Endothelial cell (in vitro differentiated cells): Measurements from ENCODE around the gene FBXO38. TPM values are rescaled to one million over a fixed set of nuclear protein-coding genes. Genes with fewer than 3 reads are reported as not detected.

Experiments
- DNase-seq: peaks from one replicate; pipeline ENCODE4 v3.0.0; 2021; ENCODE audit warnings: low spot score
- H3K27ac Mint-ChIP-seq: one replicate; pipeline ENCODE4 v1.8.0; 2021; ENCODE audit warnings: mixed read lengths, inconsistent platforms; ENCODE audit not compliant: unreplicated experiment
- H3K27me3 Mint-ChIP-seq: one replicate; pipeline ENCODE4 v1.8.0; 2021; ENCODE audit warnings: mild to moderate bottlenecking, moderate library complexity, mixed read lengths, inconsistent platforms; ENCODE audit not compliant: unreplicated experiment
- H3K36me3 Mint-ChIP-seq: one replicate; pipeline ENCODE4 v1.8.0; 2021; ENCODE audit warnings: mild to moderate bottlenecking, low read depth, mixed read lengths, inconsistent platforms; ENCODE audit not compliant: unreplicated experiment
- H3K4me1 Mint-ChIP-seq: one replicate; pipeline ENCODE4 v1.8.0; 2021; ENCODE audit warnings: mild to moderate bottlenecking, mixed read lengths, inconsistent platforms; ENCODE audit not compliant: unreplicated experiment
- H3K4me3 Mint-ChIP-seq: one replicate; pipeline ENCODE4 v1.8.0; 2021; ENCODE audit warnings: mild to moderate bottlenecking, mixed read lengths, inconsistent platforms; ENCODE audit not compliant: unreplicated experiment
- H3K9me3 Mint-ChIP-seq: one replicate; pipeline ENCODE4 v1.8.0; 2021; ENCODE audit warnings: mixed read lengths, inconsistent platforms; ENCODE audit not compliant: unreplicated experiment
- total RNA-seq: library from RNA; stranded (reverse); fragmentation: NEBNext Ultra II Directional; extraction: Animal tissue kit (Norgen Biotek cat#: 25700); gene quantifications from one replicate; pipeline ENCODE4 v1.2.1, GENCODE V29; 2021; ENCODE audit not compliant: unreplicated experiment
- TF ChIP-seq, protein P1 (sequence below): fragments of 200-600 bp; sonication (generic); IDR thresholded peaks from one replicate; pipeline ENCODE4 v1.5.0; 2021; ENCODE audit warnings: antibody characterized with exemption; ENCODE audit not compliant: unreplicated experiment

The FBXO38 gene
- total RNA-seq, 1 donor from 2014 or later, result 50.0 TPM

DNA sequence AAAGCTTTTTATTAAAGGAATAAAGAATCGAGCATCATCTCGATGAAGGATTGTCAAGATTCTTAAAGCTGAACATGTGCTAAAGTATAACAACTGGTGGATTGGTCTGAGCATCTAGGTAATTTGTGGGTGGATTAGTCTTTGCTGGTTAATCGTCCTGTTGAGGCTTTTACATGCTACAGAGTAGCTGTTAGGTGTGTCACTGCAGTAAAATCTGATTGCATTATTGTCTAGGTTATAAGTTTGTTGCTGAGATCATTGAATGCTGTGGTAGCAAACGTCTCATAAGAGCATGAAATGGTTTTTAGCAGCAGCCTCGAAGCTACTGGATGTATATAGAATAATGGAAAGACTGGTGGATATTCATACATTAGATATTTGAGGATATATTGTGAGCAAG lies 7.2 kb downstream of the FBXO38 start:
- Mint-ChIP-seq H3K36me3 (no peaks in the 10 kb centered on the region), H3K27me3 (peaks cover 2% of the 10 kb centered on the region), H3K9me3 (no peaks in the 10 kb centered on the region), H3K4me1 (peaks cover 33% of the 10 kb centered on the region), H3K27ac (no peak overlapping the region), H3K4me3 (no peak overlapping the region)
- no peak for DNase-seq
- TF ChIP-seq, protein P1, sequence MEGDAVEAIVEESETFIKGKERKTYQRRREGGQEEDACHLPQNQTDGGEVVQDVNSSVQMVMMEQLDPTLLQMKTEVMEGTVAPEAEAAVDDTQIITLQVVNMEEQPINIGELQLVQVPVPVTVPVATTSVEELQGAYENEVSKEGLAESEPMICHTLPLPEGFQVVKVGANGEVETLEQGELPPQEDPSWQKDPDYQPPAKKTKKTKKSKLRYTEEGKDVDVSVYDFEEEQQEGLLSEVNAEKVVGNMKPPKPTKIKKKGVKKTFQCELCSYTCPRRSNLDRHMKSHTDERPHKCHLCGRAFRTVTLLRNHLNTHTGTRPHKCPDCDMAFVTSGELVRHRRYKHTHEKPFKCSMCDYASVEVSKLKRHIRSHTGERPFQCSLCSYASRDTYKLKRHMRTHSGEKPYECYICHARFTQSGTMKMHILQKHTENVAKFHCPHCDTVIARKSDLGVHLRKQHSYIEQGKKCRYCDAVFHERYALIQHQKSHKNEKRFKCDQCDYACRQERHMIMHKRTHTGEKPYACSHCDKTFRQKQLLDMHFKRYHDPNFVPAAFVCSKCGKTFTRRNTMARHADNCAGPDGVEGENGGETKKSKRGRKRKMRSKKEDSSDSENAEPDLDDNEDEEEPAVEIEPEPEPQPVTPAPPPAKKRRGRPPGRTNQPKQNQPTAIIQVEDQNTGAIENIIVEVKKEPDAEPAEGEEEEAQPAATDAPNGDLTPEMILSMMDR, result no peak

- H3K27ac Mint-ChIP-seq, result no peak overlapping the region
Measured at GRCh38 chr5:148391422-148391821, 7.7 kb downstream of the FBXO38 start.

GRCh38 chr5:148393390-148393741 lies 9.6 kb downstream of the FBXO38 start:
- DNase-seq, result no peak
- peaks cover 30% of the 10 kb centered on the region for H3K4me1 Mint-ChIP-seq
- no peaks in the 10 kb centered on the region for H3K9me3 Mint-ChIP-seq
- peaks cover 2% of the 10 kb centered on the region for H3K27me3 Mint-ChIP-seq
- H3K36me3 Mint-ChIP-seq, result no peaks in the 10 kb centered on the region
- H3K27ac Mint-ChIP-seq, result no peak overlapping the region
- no peak overlapping the region for H3K4me3 Mint-ChIP-seq
- TF ChIP-seq, protein P1, result no peak

More at GRCh38 chr5:148391422-148391821, 7.7 kb downstream of the FBXO38 start:
- H3K9me3 Mint-ChIP-seq, result no peaks in the 10 kb centered on the region
- DNase-seq, result no peak
- H3K4me1 Mint-ChIP-seq, result peaks cover 29% of the 10 kb centered on the region
- H3K36me3 Mint-ChIP-seq, result no peaks in the 10 kb centered on the region
- no peak overlapping the region for H3K4me3 Mint-ChIP-seq
- TF ChIP-seq, protein P1, result no peak
- H3K27me3 Mint-ChIP-seq, result peaks cover 2% of the 10 kb centered on the region

- H3K9me3 Mint-ChIP-seq, result no peaks in the 10 kb centered on the region
- no peaks in the 10 kb centered on the region for H3K36me3 Mint-ChIP-seq
- H3K27ac Mint-ChIP-seq, result peak overlapping the region; percentile 78
- H3K4me1 Mint-ChIP-seq, result peaks cover 33% of the 10 kb centered on the region
- no peak overlapping the region for H3K4me3 Mint-ChIP-seq
- H3K27me3 Mint-ChIP-seq, result peaks cover 2% of the 10 kb centered on the region
- TF ChIP-seq, protein P1, result no peak
- DNase-seq, result no peak
Measured at GRCh38 chr5:148394587-148395019, 10.8 kb downstream of the FBXO38 start.

DNA sequence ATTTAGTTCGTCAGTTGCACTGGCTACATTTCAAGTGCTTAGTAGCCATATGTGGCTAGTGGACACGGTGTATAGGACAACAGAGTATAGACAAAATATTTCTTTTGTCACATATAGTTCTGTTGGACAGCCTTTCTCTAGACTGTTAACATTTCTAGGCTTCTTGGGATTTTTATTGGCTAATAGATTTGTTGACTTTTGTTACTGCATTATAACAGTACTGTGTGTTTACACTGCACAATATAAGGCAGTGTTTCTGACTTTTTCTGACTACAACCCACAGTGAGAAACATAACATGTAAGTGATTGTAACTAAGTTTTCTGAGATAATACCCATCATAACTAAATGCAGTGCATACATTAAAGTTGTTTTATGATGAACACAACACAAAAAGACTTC lies 11.3 kb downstream of the FBXO38 start:
- H3K27ac Mint-ChIP-seq, result no peak overlapping the region
- peaks cover 33% of the 10 kb centered on the region for H3K4me1 Mint-ChIP-seq
- H3K9me3 Mint-ChIP-seq, result no peaks in the 10 kb centered on the region
- peaks cover 2% of the 10 kb centered on the region for H3K27me3 Mint-ChIP-seq
- H3K36me3 Mint-ChIP-seq, result no peaks in the 10 kb centered on the region
- DNase-seq, result no peak
- TF ChIP-seq, protein P1, result no peak
- no peak overlapping the region for H3K4me3 Mint-ChIP-seq
